OCI-M1 (cell line): ENCODE results near the gene RASSF8.

Experiments used
- DNase-seq: peaks from one replicate; lab custom pipeline; 2025; lab: John Stamatoyannopoulos, UW

The RASSF8 gene

GRCh38 chr12:25960961-25961360, 2.5 kb downstream of the RASSF8 start:
- DNase-seq, result no peak

GRCh38 chr12:25962932-25963525, 4.5 kb downstream of the RASSF8 start:
- DNase-seq, result no peak

GRCh38 chr12:25965682-25966081, 7.2 kb downstream of the RASSF8 start:
- DNase-seq, result no peak

GRCh38 chr12:25970082-25970481, 11.6 kb downstream of the RASSF8 start:
- DNase-seq, result no peak

- DNase-seq, result no peak
Observed at GRCh38 chr12:25970916-25971653, 12.6 kb downstream of the RASSF8 start.

GRCh38 chr12:25971654-25972041, 13.2 kb downstream of the RASSF8 start:
- no peak for DNase-seq

- DNase-seq, result no peak
Observed at GRCh38 chr12:25972783-25973182, 14.3 kb downstream of the RASSF8 start.

GRCh38 chr12:25975179-25975578, 16.7 kb downstream of the RASSF8 start:
- DNase-seq, result no peak

GRCh38 chr12:25975682-25976081, 17.2 kb downstream of the RASSF8 start:
- no peak for DNase-seq

- DNase-seq, result peak; percentile 61
Observed at GRCh38 chr12:25976289-25976688, 17.8 kb downstream of the RASSF8 start.

- no peak for DNase-seq
Observed at GRCh38 chr12:25977047-25977446, 18.6 kb downstream of the RASSF8 start.

- DNase-seq, result no peak
Observed at GRCh38 chr12:25979059-25979458, 20.6 kb downstream of the RASSF8 start.

GRCh38 chr12:25979563-25979962, 21.1 kb downstream of the RASSF8 start:
- no peak for DNase-seq

GRCh38 chr12:25980035-25980434, 21.6 kb downstream of the RASSF8 start:
- no peak for DNase-seq

GRCh38 chr12:25981597-25981996, 23.1 kb downstream of the RASSF8 start:
- no peak for DNase-seq

- peak; percentile 39 for DNase-seq
Observed at GRCh38 chr12:25982416-25982815, 23.9 kb downstream of the RASSF8 start.

GRCh38 chr12:25983625-25984024, 25.1 kb downstream of the RASSF8 start:
- no peak for DNase-seq

GRCh38 chr12:25984759-25985158, 26.3 kb downstream of the RASSF8 start:
- DNase-seq, result no peak

- no peak for DNase-seq
Observed at GRCh38 chr12:25985316-25986175, 27.1 kb downstream of the RASSF8 start.

- DNase-seq, result no peak
Observed at GRCh38 chr12:25986180-25986579, 27.7 kb downstream of the RASSF8 start.

- DNase-seq, result no peak
Observed at GRCh38 chr12:25988505-25988904, 30.0 kb downstream of the RASSF8 start.

- no peak for DNase-seq
Observed at GRCh38 chr12:25990495-25990894, 32.0 kb downstream of the RASSF8 start.
